ENCODE measurements around the gene C13orf42. TPM values are rescaled to one million over a fixed set of nuclear protein-coding genes. Genes with fewer than 3 reads are reported as not detected.

C13orf42 gene
- total RNA-seq (not detected), polyA plus RNA-seq (ENCODE audit: insufficient read depth, low read depth, low replicate concordance) (0.24 TPM)
- long read RNA-seq, donor 1: 0 reads
- long read RNA-seq, donor 2: 0 reads
- long read RNA-seq, donor 3: 0 reads
- long read RNA-seq, donor 4: 0 reads
- long read RNA-seq, donor 5: 0 reads
- long read RNA-seq, donor 6: 0 reads
- long read RNA-seq, donor 7: 0 reads
- long read RNA-seq, donor 8: 0 reads
- long read RNA-seq, donor 9: 0 reads
- long read RNA-seq, donor 10: 0 reads

GRCh38 chr13:51111174-51111573 lies at the start of gene C13orf42:
C13orf42 (minus strand) TSS chr13:51111274; CDS start chr13:51111209, 65 bp downstream.
- no peak for FAIRE-seq
- Histone ChIP-seq H3K36me3 (ENCODE audit: control insufficient read depth in 2 of 3, insufficient read depth in 3 of 3, low read length in 3 of 3) (no peaks in the 10 kb centered on the region), H3K27me3 (ENCODE audit: control insufficient read depth, insufficient read depth, low read length) (no peaks in the 10 kb centered on the region), H3K9ac (ENCODE audit: low read length in 3 of 3) (no peak within 1 kb of the TSS), H3K9me3 (ENCODE audit: control insufficient read depth in 2 of 3, insufficient read depth in 1 of 3, low read length in 3 of 3) (no peaks in the 10 kb centered on the region), H3K4me3 (ENCODE audit: low read length in 3 of 3) (no peak within 1 kb of the TSS), H3K4me1 (ENCODE audit: control insufficient read depth in 2 of 3, insufficient read depth in 2 of 3, low read depth in 1 of 3, low read length in 3 of 3) (no peaks in the 10 kb centered on the region), H3K27ac (ENCODE audit: low read depth in 2 of 2, low read length in 2 of 2) (no peak within 1 kb of the TSS)
- DNase-seq: no peak
- intact Hi-C loops (cut with DNase I): no loop called here
- TF ChIP-seq CTCF (IDR thresholded peaks at IDR 0.05; ENCODE audit: borderline replicate concordance, extremely low read depth, insufficient read depth): no peak

GRCh38 chr13:51158880-51159518 lies 47.9 kb upstream of the C13orf42 start:
- no peak overlapping the region for H3K4me3 ChIP-seq (ENCODE audit: low read length in 3 of 3)
- no peaks in the 10 kb centered on the region for H3K27me3 ChIP-seq (ENCODE audit: control insufficient read depth, insufficient read depth, low read length)
- no peak overlapping the region for H3K9ac ChIP-seq (ENCODE audit: low read length in 3 of 3)
- no peaks in the 10 kb centered on the region for H3K9me3 ChIP-seq (ENCODE audit: control insufficient read depth in 2 of 3, insufficient read depth in 1 of 3, low read length in 3 of 3)
- H3K27ac ChIP-seq (ENCODE audit: low read depth in 2 of 2, low read length in 2 of 2): no peak overlapping the region
- no peaks in the 10 kb centered on the region for H3K4me1 ChIP-seq (ENCODE audit: control insufficient read depth in 2 of 3, insufficient read depth in 2 of 3, low read depth in 1 of 3, low read length in 3 of 3)
- DNase-seq (no peak), FAIRE-seq (no peak)
- intact Hi-C loops (cut with DNase I): loop anchor here (10.0 kb wide), 1 partner anchor 126 kb away; no protein-coding TSS in a partner anchor
- TF ChIP-seq CTCF (IDR thresholded peaks at IDR 0.05; ENCODE audit: borderline replicate concordance, extremely low read depth, insufficient read depth): no peak
- H3K36me3 ChIP-seq (ENCODE audit: control insufficient read depth in 2 of 3, insufficient read depth in 3 of 3, low read length in 3 of 3): no peaks in the 10 kb centered on the region

- Histone ChIP-seq H3K4me1 (ENCODE audit: control insufficient read depth in 2 of 3, insufficient read depth in 2 of 3, low read depth in 1 of 3, low read length in 3 of 3) (no peaks in the 10 kb centered on the region), H3K9ac (ENCODE audit: low read length in 3 of 3) (no peak overlapping the region), H3K27ac (ENCODE audit: low read depth in 2 of 2, low read length in 2 of 2) (no peak overlapping the region), H3K9me3 (ENCODE audit: control insufficient read depth in 2 of 3, insufficient read depth in 1 of 3, low read length in 3 of 3) (no peaks in the 10 kb centered on the region), H3K27me3 (ENCODE audit: control insufficient read depth, insufficient read depth, low read length) (no peaks in the 10 kb centered on the region), H3K4me3 (ENCODE audit: low read length in 3 of 3) (no peak overlapping the region), H3K36me3 (ENCODE audit: control insufficient read depth in 2 of 3, insufficient read depth in 3 of 3, low read length in 3 of 3) (no peaks in the 10 kb centered on the region)
- intact Hi-C loops (cut with DNase I): loop anchor here (10.0 kb wide), 1 partner anchor 126 kb away; no protein-coding TSS in a partner anchor
- TF ChIP-seq CTCF (IDR thresholded peaks at IDR 0.05; ENCODE audit: borderline replicate concordance, extremely low read depth, insufficient read depth): no peak
- FAIRE-seq (no peak), DNase-seq (no peak)
Measured at GRCh38 chr13:51158365-51158764, 47.3 kb upstream of the C13orf42 start.

All from kidney (tissue), 22 donors.